HL-60 (cell line): Measurements from ENCODE around the gene CAMKK2.

Source experiments
- GABPA ChIP-seq: IDR thresholded peaks from 2 replicates; pipeline ENCODE4 v1.6.1; 2012; ENCODE audit warnings: low read depth
- TF ChIP-seq, protein P1 (sequence below): IDR thresholded peaks from one replicate; pipeline ENCODE4 v1.5.1; 2011; ENCODE audit warnings: low read length, control low read depth, inconsistent platforms; ENCODE audit not compliant: insufficient read depth

DNA sequence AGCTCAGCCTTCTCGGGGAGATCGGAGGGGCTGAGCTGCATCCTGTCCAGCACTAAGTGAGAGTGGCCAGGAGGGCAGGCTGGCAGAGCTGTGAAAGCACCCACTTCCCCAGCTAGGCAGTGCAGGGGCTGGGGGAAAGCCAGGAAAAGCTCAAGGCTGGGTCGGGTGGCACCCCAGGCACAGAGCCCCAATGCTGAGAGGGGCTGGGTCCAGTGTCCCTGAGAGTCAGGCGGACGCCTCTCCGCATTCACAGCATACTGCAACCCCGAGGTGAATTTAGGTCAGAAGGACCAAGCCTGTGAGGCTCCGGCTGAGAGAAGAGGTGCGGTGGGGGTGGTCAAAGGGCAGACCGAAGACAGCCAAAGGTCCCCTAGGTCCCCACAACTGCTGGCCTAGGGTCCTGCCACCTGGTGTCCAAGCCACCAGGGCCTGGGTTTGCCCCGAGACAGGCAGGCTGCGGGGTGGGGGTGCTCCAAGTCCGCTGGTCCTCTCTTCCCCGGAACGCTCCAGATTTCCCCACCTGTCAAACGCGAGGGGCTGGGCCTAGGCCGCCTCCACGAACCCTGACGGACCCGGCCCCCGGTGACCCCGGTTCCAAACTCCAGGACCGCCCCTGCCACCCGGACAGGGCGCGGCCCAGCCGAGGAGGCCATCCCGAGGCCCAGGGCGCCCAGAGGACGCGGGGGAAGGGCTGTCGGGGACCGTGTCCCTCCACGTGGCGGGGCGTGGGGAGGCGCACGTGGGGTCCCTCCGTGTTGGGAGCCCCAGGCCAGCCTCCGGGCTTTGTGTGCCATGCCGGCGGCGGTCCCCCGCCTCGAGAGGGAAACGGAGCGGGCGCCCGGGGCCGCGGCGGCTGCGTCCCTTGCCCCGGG is 527 bp downstream of the CAMKK2 start:
- TF ChIP-seq, protein P1, sequence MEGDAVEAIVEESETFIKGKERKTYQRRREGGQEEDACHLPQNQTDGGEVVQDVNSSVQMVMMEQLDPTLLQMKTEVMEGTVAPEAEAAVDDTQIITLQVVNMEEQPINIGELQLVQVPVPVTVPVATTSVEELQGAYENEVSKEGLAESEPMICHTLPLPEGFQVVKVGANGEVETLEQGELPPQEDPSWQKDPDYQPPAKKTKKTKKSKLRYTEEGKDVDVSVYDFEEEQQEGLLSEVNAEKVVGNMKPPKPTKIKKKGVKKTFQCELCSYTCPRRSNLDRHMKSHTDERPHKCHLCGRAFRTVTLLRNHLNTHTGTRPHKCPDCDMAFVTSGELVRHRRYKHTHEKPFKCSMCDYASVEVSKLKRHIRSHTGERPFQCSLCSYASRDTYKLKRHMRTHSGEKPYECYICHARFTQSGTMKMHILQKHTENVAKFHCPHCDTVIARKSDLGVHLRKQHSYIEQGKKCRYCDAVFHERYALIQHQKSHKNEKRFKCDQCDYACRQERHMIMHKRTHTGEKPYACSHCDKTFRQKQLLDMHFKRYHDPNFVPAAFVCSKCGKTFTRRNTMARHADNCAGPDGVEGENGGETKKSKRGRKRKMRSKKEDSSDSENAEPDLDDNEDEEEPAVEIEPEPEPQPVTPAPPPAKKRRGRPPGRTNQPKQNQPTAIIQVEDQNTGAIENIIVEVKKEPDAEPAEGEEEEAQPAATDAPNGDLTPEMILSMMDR: no peak
- no peak for TF ChIP-seq GABPA
